Gastroesophageal sphincter (tissue), 4 donors: ENCODE measurements around the gene ESR1. TPM values are rescaled to one million over a fixed set of nuclear protein-coding genes. Genes with fewer than 3 reads are reported as not detected.

ENCODE experiments used
- ATAC-seq: fragments of 150-250 bp; one replicate; pipeline ENCODE4 v1.9.1; 2016; ENCODE audit warnings: mild to moderate bottlenecking, moderate library complexity
- H3K27ac ChIP-seq, 4 donors: fragments of 200-600 bp; sonication (generic) in 3 of 4; 1 replicate in 3 of 4; 2 replicates in 1 of 4; pipeline ENCODE4 v1.5.1; 2016 to 2019
- H3K27me3 ChIP-seq: fragments of 200-600 bp; sonication (generic); one replicate; pipeline ENCODE4 v1.5.1; 2019
- H3K36me3 ChIP-seq, 2 donors: fragments of 200-600 bp; sonication (generic); one replicate each; pipeline ENCODE4 v1.5.1; 2019; ENCODE audit warnings: control low read depth in 1 of 2
- H3K4me1 ChIP-seq, 3 donors: fragments of 200-600 bp; sonication (generic); 1 replicate in 2 of 3; 2 replicates in 1 of 3; pipeline ENCODE4 v1.5.1; 2016 to 2019; ENCODE audit warnings: control low read depth in 2 of 3
- H3K4me3 ChIP-seq, 2 donors: fragments of 200-600 bp; sonication (generic); one replicate each; pipeline ENCODE4 v1.5.1; 2019; ENCODE audit warnings: mild to moderate bottlenecking in 1 of 2, moderate library complexity in 1 of 2
- H3K9me3 ChIP-seq, 3 donors: fragments of 200-600 bp; sonication (generic); one replicate each; pipeline ENCODE4 v1.5.1; 2017 to 2019; ENCODE audit warnings: control low read depth in 2 of 3
- EP300 ChIP-seq: sonication (generic); formaldehyde crosslinking; IDR thresholded peaks from one replicate; pipeline ENCODE4 v1.6.1; 2017; ENCODE audit warnings: antibody characterized with exemption, mild to moderate bottlenecking
- POLR2A ChIP-seq, 2 donors: fragments of 450-650 bp; IDR thresholded peaks; one replicate each; pipeline ENCODE4 v1.6.1; 2017; ENCODE audit warnings: antibody characterized with exemption in 2 of 2, mild to moderate bottlenecking in 2 of 2, moderate library complexity in 1 of 2
- POLR2AphosphoS5 ChIP-seq: sonication (generic); formaldehyde crosslinking; IDR thresholded peaks from one replicate; pipeline ENCODE4 v1.6.1; 2017; ENCODE audit warnings: antibody characterized with exemption
- WGBS, 2 donors: methylation state at CpG; one replicate each; pipeline ENCODE4 v1.1.5; 2018; ENCODE audit warnings: low coverage in 1 of 2; 5-methylcytosine and 5-hydroxymethylcytosine counted together
- total RNA-seq, 4 donors: library from RNA; depleted of rRNA; stranded (reverse); fragments of >200 nt; gene quantifications; one replicate each; pipeline ENCODE4 v1.1.0, GENCODE V29; 2016
- TF ChIP-seq, protein P1 (sequence below), 4 experiments: fragments of 200-600 bp in 2 of 4; fragments of 450-650 bp in 2 of 4; sonication (generic) in 1 of 4; IDR thresholded peaks; one replicate each; pipeline ENCODE4 v1.5.1; 2017 to 2019; ENCODE audit warnings: antibody characterized with exemption in 4 of 4, mild to moderate bottlenecking in 2 of 4, moderate library complexity in 2 of 4

Gene ESR1
- total RNA-seq, 4 donors from 2014 or later: 0.93 to 2.3 (median 0.97) TPM

- H3K4me1 ChIP-seq: peaks cover 0 to 10% (median 0%) of the 10 kb centered on the region in 3 donors
- peaks cover 0 to 54% of the 10 kb centered on the region in 2 donors for H3K36me3 ChIP-seq
- H3K9me3 ChIP-seq: no peaks in the 10 kb centered on the region
- ATAC-seq: no peak
- H3K27ac ChIP-seq: no peak overlapping the region
- H3K4me3 ChIP-seq: no peak overlapping the region
- TF ChIP-seq EP300 (no peak), POLR2AphosphoS5 (no peak)
- no peaks in the 10 kb centered on the region for H3K27me3 ChIP-seq
- WGBS, 2 donors: 66 to 76% methylated on average over 5 of the region's 5 CpGs
These were observed 359.4 kb downstream of the ESR1 start for GRCh38 chr6:152166897-152167296.

- no peak for ATAC-seq
- Histone ChIP-seq H3K27me3 (no peaks in the 10 kb centered on the region), H3K36me3 (peaks cover 0 to 47% of the 10 kb centered on the region in 2 donors), H3K9me3 (no peaks in the 10 kb centered on the region), H3K4me3 (no peak overlapping the region), H3K27ac (no peak overlapping the region), H3K4me1 (peaks cover 0 to 10% (median 0%) of the 10 kb centered on the region in 3 donors)
- WGBS, 2 donors: 56 to 70% methylated on average over 6 to 8 of the region's 13 CpGs
- TF ChIP-seq, protein P1, sequence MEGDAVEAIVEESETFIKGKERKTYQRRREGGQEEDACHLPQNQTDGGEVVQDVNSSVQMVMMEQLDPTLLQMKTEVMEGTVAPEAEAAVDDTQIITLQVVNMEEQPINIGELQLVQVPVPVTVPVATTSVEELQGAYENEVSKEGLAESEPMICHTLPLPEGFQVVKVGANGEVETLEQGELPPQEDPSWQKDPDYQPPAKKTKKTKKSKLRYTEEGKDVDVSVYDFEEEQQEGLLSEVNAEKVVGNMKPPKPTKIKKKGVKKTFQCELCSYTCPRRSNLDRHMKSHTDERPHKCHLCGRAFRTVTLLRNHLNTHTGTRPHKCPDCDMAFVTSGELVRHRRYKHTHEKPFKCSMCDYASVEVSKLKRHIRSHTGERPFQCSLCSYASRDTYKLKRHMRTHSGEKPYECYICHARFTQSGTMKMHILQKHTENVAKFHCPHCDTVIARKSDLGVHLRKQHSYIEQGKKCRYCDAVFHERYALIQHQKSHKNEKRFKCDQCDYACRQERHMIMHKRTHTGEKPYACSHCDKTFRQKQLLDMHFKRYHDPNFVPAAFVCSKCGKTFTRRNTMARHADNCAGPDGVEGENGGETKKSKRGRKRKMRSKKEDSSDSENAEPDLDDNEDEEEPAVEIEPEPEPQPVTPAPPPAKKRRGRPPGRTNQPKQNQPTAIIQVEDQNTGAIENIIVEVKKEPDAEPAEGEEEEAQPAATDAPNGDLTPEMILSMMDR (IDR thresholded peaks at IDR 0.05): no peak
- TF ChIP-seq EP300 (no peak), POLR2AphosphoS5 (no peak), POLR2A (IDR thresholded peaks at IDR 0.05) (no peak)
These were observed 360.4 kb downstream of the ESR1 start for GRCh38 chr6:152167641-152168603.

GRCh38 chr6:152170313-152170701 is 362.8 kb downstream of the ESR1 start:
- WGBS, 2 donors: 93 to 97% methylated on average over 2 to 4 of the region's 4 CpGs
- TF ChIP-seq EP300 (no peak), POLR2AphosphoS5 (no peak), POLR2A (IDR thresholded peaks at IDR 0.05) (no peak)
- TF ChIP-seq, protein P1 (IDR thresholded peaks at IDR 0.05): no peak
- peaks cover 0 to 10% (median 0%) of the 10 kb centered on the region in 3 donors for H3K4me1 ChIP-seq
- H3K9me3 ChIP-seq: no peaks in the 10 kb centered on the region
- no peaks in the 10 kb centered on the region for H3K27me3 ChIP-seq
- H3K4me3 ChIP-seq: no peak overlapping the region
- no peak for ATAC-seq
- H3K36me3 ChIP-seq: peaks cover 0 to 48% of the 10 kb centered on the region in 2 donors
- H3K27ac ChIP-seq: no peak overlapping the region

GRCh38 chr6:152170702-152171667 is 363.5 kb downstream of the ESR1 start:
- TF ChIP-seq POLR2A (IDR thresholded peaks at IDR 0.05) (no peak), EP300 (no peak), POLR2AphosphoS5 (no peak)
- TF ChIP-seq, protein P1 (IDR thresholded peaks at IDR 0.05): no peak
- Histone ChIP-seq H3K36me3 (peaks cover 0 to 51% of the 10 kb centered on the region in 2 donors), H3K4me1 (peaks cover 0 to 10% (median 0%) of the 10 kb centered on the region in 3 donors), H3K27ac (no peak overlapping the region), H3K27me3 (no peaks in the 10 kb centered on the region), H3K9me3 (no peaks in the 10 kb centered on the region), H3K4me3 (no peak overlapping the region)
- WGBS, 2 donors: 76 to 89% methylated on average over 11 to 13 of the region's 13 CpGs
- ATAC-seq: no peak

DNA sequence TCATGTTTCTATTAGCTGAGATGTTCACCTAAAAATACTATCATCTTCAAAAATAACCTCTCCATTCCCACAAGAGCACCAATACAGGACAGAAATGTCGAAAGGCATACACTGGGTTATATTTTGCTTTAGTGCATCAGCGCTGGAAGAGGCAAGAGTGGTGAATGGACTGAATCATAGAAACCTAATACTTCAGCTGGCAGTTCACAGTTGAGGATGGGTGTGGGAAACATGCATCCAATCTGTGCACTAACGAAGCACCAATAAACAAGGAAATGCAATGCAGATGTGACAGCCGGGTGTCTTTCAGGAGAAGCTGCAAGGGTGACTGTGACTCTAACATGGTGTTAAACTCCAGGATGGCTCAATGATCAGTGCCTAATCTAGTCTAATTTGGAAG is 365.8 kb downstream of the ESR1 start:
- no peaks in the 10 kb centered on the region for H3K9me3 ChIP-seq
- no peak overlapping the region for H3K4me3 ChIP-seq
- ATAC-seq: no peak
- peaks cover 0 to 62% of the 10 kb centered on the region in 2 donors for H3K36me3 ChIP-seq
- no peak overlapping the region for H3K27ac ChIP-seq
- WGBS, 2 donors: 84 to 89% methylated on average over 4 of the region's 4 CpGs
- peaks cover 0 to 4% (median 0%) of the 10 kb centered on the region in 3 donors for H3K4me1 ChIP-seq
- H3K27me3 ChIP-seq: no peaks in the 10 kb centered on the region
- TF ChIP-seq EP300 (no peak), POLR2A (IDR thresholded peaks at IDR 0.05) (no peak), POLR2AphosphoS5 (no peak)
- TF ChIP-seq, protein P1 (IDR thresholded peaks at IDR 0.05): no peak
